HFF-Myc (cell line): ENCODE data around the gene GALNT2.

Experiments used
- DNase-seq: peaks from one replicate; pipeline ENCODE4 v3.0.0-alpha.2; 2011; ENCODE audit warnings: low read depth; ENCODE audit errors: extremely low read depth
- H3K4me3 ChIP-seq: replicated peaks from 2 replicates; pipeline ENCODE4 v1.5.1; 2011; ENCODE audit warnings: low read depth, mild to moderate bottlenecking, control low read depth, low read length
- CTCF ChIP-seq: IDR thresholded peaks from 2 replicates; pipeline ENCODE4 v1.5.1; 2012; ENCODE audit warnings: mild to moderate bottlenecking, low read depth, low read length, control low read depth; ENCODE audit errors: missing control alignments

GALNT2 gene

GRCh38 chr1:230253150-230253549 lies 186.1 kb downstream of the GALNT2 start:
- no peak overlapping the region for H3K4me3 ChIP-seq
- no peak for TF ChIP-seq CTCF
- DNase-seq = no peak

GRCh38 chr1:230254265-230254664 lies 187.2 kb downstream of the GALNT2 start:
- no peak overlapping the region for H3K4me3 ChIP-seq
- TF ChIP-seq CTCF = no peak
- no peak for DNase-seq

- H3K4me3 ChIP-seq = no peak overlapping the region
- DNase-seq = no peak
- TF ChIP-seq CTCF = no peak
Measured at GRCh38 chr1:230255116-230255515, 188.1 kb downstream of the GALNT2 start.

GRCh38 chr1:230255991-230256390 lies 189.0 kb downstream of the GALNT2 start:
- no peak for TF ChIP-seq CTCF
- no peak overlapping the region for H3K4me3 ChIP-seq
- no peak for DNase-seq

GRCh38 chr1:230256896-230257295 lies 189.9 kb downstream of the GALNT2 start:
- DNase-seq = no peak
- no peak for TF ChIP-seq CTCF
- no peak overlapping the region for H3K4me3 ChIP-seq

- no peak for DNase-seq
- no peak for TF ChIP-seq CTCF
- H3K4me3 ChIP-seq = no peak overlapping the region
Measured at GRCh38 chr1:230259621-230260020, 192.6 kb downstream of the GALNT2 start.

- no peak for DNase-seq
- H3K4me3 ChIP-seq = no peak overlapping the region
- no peak for TF ChIP-seq CTCF
Measured at GRCh38 chr1:230260831-230261230, 193.8 kb downstream of the GALNT2 start.
